GOT3 (cell line): ENCODE data around the gene RGR.

ENCODE experiments used
- DNase-seq: peaks from one replicate; lab custom pipeline; 2025; ENCODE audit warnings: mixed read lengths; lab: John Stamatoyannopoulos, UW

The RGR gene

GRCh38 chr10:84296091-84296981 lies 51.5 kb downstream of the RGR start:
- peak; percentile 23 for DNase-seq

GRCh38 chr10:84298057-84298456 lies 53.2 kb downstream of the RGR start:
- DNase-seq = no peak

GRCh38 chr10:84302223-84302622 lies 57.4 kb downstream of the RGR start:
- DNase-seq = no peak

- no peak for DNase-seq
Measured at GRCh38 chr10:84306751-84307384, 62.0 kb downstream of the RGR start.

DNA sequence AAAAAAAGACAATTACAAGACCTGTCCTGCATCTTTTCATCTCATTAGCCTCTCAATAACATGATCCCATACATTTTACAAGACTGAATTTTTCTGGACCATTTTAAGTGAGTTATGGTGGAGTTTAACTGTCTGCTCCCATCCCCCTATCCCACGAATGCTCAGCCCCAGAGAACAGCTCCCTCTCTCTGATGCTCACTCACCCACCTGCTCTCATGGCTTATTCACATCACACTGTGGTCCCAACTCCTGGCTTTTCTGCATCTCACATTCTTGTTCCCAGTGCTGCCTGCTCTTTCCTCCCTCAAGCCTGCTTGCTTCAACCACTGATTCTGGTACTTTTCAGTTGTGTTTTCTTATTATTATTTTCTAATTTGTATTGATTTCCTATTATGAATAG lies 63.2 kb downstream of the RGR start:
- DNase-seq = no peak

DNA sequence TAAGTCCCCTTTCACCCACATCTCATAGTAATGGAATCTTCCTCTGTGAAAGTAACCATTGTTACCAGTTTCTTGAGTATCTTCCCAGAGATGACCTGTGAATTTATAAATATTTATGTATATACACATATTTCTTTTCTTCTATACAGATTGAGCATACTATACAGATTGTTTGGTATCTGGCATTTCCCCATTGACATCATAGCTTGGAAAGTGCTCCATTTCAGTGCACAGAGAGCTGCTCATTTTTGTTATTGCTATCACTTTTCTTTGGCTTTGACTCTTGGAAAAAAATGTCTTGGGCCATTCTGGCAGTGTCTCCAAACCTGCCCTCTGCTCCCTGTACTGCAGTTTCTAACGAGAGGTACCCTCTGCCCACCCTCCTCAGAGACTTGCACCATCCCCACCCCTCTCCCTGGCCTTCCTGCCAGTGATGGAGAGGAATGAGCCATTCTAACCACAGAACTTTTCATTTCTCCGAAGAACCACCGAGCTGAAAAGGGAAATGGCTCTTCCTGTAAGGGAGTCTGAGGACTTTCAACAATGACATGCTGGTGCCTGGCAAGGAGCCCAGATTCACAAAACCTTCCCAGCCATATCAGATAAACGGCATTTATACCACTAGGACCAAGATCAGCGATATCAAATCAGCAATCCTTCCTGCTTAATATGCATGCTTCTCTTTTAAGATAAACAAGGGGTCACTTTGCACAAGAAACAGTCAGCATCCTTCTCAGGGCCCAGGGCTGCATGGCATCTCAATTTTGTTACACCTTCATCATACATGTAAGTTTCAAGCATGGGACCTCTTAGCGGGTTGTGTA lies 63.8 kb downstream of the RGR start:
- DNase-seq = no peak
